Bronchial epithelial cell (primary cell): ENCODE data around the gene LEF1. TPM values are rescaled to one million over a fixed set of nuclear protein-coding genes. Genes with fewer than 3 reads are reported as not detected.
A peak's percentile ranks its signal among the peaks of the same experiment; 100 is the strongest.

Experiments
- DNase-seq: peaks from one replicate; pipeline ENCODE4 v3.0.0-alpha.2; 2010; ENCODE audit warnings: low read depth
- FAIRE-seq: peaks from 2 replicates; lab custom pipeline; 2011; peaks lifted over from hg19 to GRCh38; lab: Jason Lieb, UNC
- H3K27me3 ChIP-seq: 2 replicates; pipeline ENCODE4 v1.5.1; 2011; ENCODE audit warnings: low read length; ENCODE audit not compliant: control insufficient read depth, insufficient read depth
- H3K36me3 ChIP-seq: 2 replicates; pipeline ENCODE4 v1.5.1; 2011; ENCODE audit warnings: low read length; ENCODE audit not compliant: control insufficient read depth, insufficient read depth
- H3K4me3 ChIP-seq: 2 replicates; pipeline ENCODE4 v1.5.1; 2011; ENCODE audit warnings: mild to moderate bottlenecking, low read depth, low read length, control low read depth
- CTCF ChIP-seq: IDR thresholded peaks from 2 replicates; pipeline ENCODE4 v1.5.1; 2011; ENCODE audit warnings: mild to moderate bottlenecking, moderate library complexity, low read length, control low read depth, inconsistent platforms; ENCODE audit not compliant: insufficient read depth, severe bottlenecking
- total RNA-seq: library from RNA; depleted of rRNA; stranded (reverse); fragments of >200 nt; gene quantifications from 2 replicates; pipeline ENCODE4 v1.2.1, GENCODE V29; 2014

Gene LEF1
- total RNA-seq, 1 donor from 2014 or later: not detected

GRCh38 chr4:108099838-108100237 is 68.9 kb downstream of the LEF1 start:
- Histone ChIP-seq H3K27me3 (no peaks in the 10 kb centered on the region), H3K4me3 (no peak overlapping the region), H3K36me3 (no peaks in the 10 kb centered on the region)
- TF ChIP-seq CTCF: no peak
- DNase-seq: no peak
- no peak for FAIRE-seq

GRCh38 chr4:108097990-108098553 is 70.7 kb downstream of the LEF1 start:
- DNase-seq (no peak), FAIRE-seq (no peak)
- TF ChIP-seq CTCF: no peak
- Histone ChIP-seq H3K4me3 (no peak overlapping the region), H3K36me3 (no peaks in the 10 kb centered on the region), H3K27me3 (no peaks in the 10 kb centered on the region)

- FAIRE-seq: no peak
- no peak for TF ChIP-seq CTCF
Observed at GRCh38 chr4:108094923-108095482, 73.7 kb downstream of the LEF1 start.

GRCh38 chr4:108094131-108094530 is 74.6 kb downstream of the LEF1 start:
- H3K27me3 ChIP-seq: no peaks in the 10 kb centered on the region
- no peaks in the 10 kb centered on the region for H3K36me3 ChIP-seq
- no peak for TF ChIP-seq CTCF
- DNase-seq (no peak), FAIRE-seq (peak; percentile 13)
- no peak overlapping the region for H3K4me3 ChIP-seq

More at GRCh38 chr4:108094923-108095482, 73.7 kb downstream of the LEF1 start:
- no peaks in the 10 kb centered on the region for H3K36me3 ChIP-seq
- H3K4me3 ChIP-seq: no peak overlapping the region
- H3K27me3 ChIP-seq: no peaks in the 10 kb centered on the region
- no peak for DNase-seq

- FAIRE-seq (no peak), DNase-seq (no peak)
- H3K4me3 ChIP-seq: no peak overlapping the region
- H3K36me3 ChIP-seq: no peaks in the 10 kb centered on the region
- H3K27me3 ChIP-seq: peaks cover 1% of the 10 kb centered on the region
- no peak for TF ChIP-seq CTCF
Observed at GRCh38 chr4:108092288-108092687, 76.4 kb downstream of the LEF1 start.
